GM23338 (cell line): Measurements from ENCODE around the gene PAEP. TPM values are rescaled to one million over a fixed set of nuclear protein-coding genes. Genes with fewer than 3 reads are reported as not detected.
"Not testable (repeated sequence)": the region's sequence is repeated elsewhere in the genome, so short reads cannot be mapped to it uniquely, and the experiment has no call there.

Experiments
- ATAC-seq: fragments of 200-7000 bp; cut with Tn5 transposase; 3 replicates; pipeline ENCODE4 v1.9.1; 2020
- DNase-seq: peaks from one replicate; pipeline ENCODE4 v3.0.0-alpha.2; 2015; ENCODE audit warnings: low spot score
- H2AFZ ChIP-seq: fragments of 200-600 bp; sonication (generic); 2 replicates; pipeline ENCODE4 v1.8.0; 2016; ENCODE audit warnings: antibody characterized with exemption, mild to moderate bottlenecking, moderate library complexity
- H3F3A ChIP-seq: fragments of 200-600 bp; sonication (generic); replicated peaks from 2 replicates; pipeline ENCODE4 v1.8.0; 2017; ENCODE audit warnings: antibody characterized with exemption, mixed run types, low read depth
- H3K27ac ChIP-seq: fragments of 200-600 bp; sonication (generic); 2 replicates; pipeline ENCODE4 v1.6.1; 2016; ENCODE audit warnings: low read depth
- H3K27me3 ChIP-seq: fragments of 200-600 bp; sonication (generic); 2 replicates; pipeline ENCODE4 v1.8.0; 2016; ENCODE audit warnings: mild to moderate bottlenecking, mixed run types, moderate library complexity; ENCODE audit not compliant: insufficient read depth
- H3K36me3 ChIP-seq: fragments of 200-600 bp; sonication (generic); 2 replicates; pipeline ENCODE4 v1.8.0; 2016; ENCODE audit warnings: mild to moderate bottlenecking; ENCODE audit not compliant: insufficient read depth
- H3K4me1 ChIP-seq: fragments of 200-600 bp; sonication (generic); 2 replicates; pipeline ENCODE4 v1.8.0; 2016; ENCODE audit warnings: mild to moderate bottlenecking, moderate library complexity; ENCODE audit not compliant: insufficient read depth
- H3K4me2 ChIP-seq: fragments of 200-600 bp; sonication (generic); 2 replicates; pipeline ENCODE4 v1.7.1; 2017; ENCODE audit warnings: mixed run types
- H3K4me3 ChIP-seq: fragments of 200-600 bp; sonication (generic); 2 replicates; pipeline ENCODE4 v1.6.1; 2016; ENCODE audit warnings: mixed run types
- H3K79me2 ChIP-seq: fragments of 200-600 bp; sonication (generic); replicated peaks from 2 replicates; pipeline ENCODE4 v1.8.0; 2017; ENCODE audit warnings: mild to moderate bottlenecking; ENCODE audit not compliant: insufficient read depth
- H3K9me2 ChIP-seq: fragments of 200-600 bp; sonication (generic); 2 replicates; pipeline ENCODE4 v1.8.0; 2017; ENCODE audit not compliant: insufficient read depth
- H4K20me1 ChIP-seq: fragments of 200-600 bp; sonication (generic); replicated peaks from 2 replicates; pipeline ENCODE4 v1.8.0; 2017; ENCODE audit warnings: mild to moderate bottlenecking; ENCODE audit not compliant: insufficient read depth
- H3K27ac Mint-ChIP-seq: 2 replicates; pipeline ENCODE4 v1.8.0; 2020; ENCODE audit warnings: inconsistent platforms, mild to moderate bottlenecking, moderate library complexity, mixed read lengths
- H3K27me3 Mint-ChIP-seq: 3 replicates; pipeline ENCODE4 v1.8.0; 2022; ENCODE audit warnings: low read depth, mild to moderate bottlenecking, moderate library complexity, mixed read lengths, inconsistent platforms; ENCODE audit not compliant: insufficient read depth, poor library complexity
- H3K36me3 Mint-ChIP-seq: 3 replicates; pipeline ENCODE4 v1.8.0; 2021; ENCODE audit warnings: low read depth, mild to moderate bottlenecking, inconsistent platforms, moderate library complexity, mixed read lengths
- H3K4me1 Mint-ChIP-seq: 3 replicates; pipeline ENCODE4 v1.8.0; 2020; ENCODE audit warnings: mild to moderate bottlenecking, inconsistent platforms, mixed read lengths
- H3K4me3 Mint-ChIP-seq: 3 replicates; pipeline ENCODE4 v1.8.0; 2021; ENCODE audit warnings: moderate library complexity, mild to moderate bottlenecking, inconsistent platforms, mixed read lengths
- H3K9me3 Mint-ChIP-seq: 3 replicates; pipeline ENCODE4 v1.8.0; 2020; ENCODE audit warnings: moderate library complexity, mild to moderate bottlenecking, inconsistent platforms, mixed read lengths
- ZNF462 ChIP-seq: fragments of 250-450 bp; sonication (Bioruptor Pico); IDR thresholded peaks from 2 replicates; pipeline ENCODE4 v1.5.0; 2020; ENCODE audit warnings: mild to moderate bottlenecking, moderate library complexity
- polyA plus RNA-seq: library from polyadenylated mRNA; unstranded; fragments of >200 nt; fragmentation: Nextera tagmentation; extraction: Ambion mirVana; gene quantifications from 2 replicates; pipeline ENCODE4 v1.2.1, GENCODE V29; 2016
- total RNA-seq: library from RNA; depleted of rRNA; stranded (reverse); fragments of >200 nt; shearing (Covaris generic); gene quantifications from 2 replicates; pipeline ENCODE4 v1.2.3, GENCODE V29; 2014

The PAEP gene
- total and polyA plus RNA-seq, 2 experiments from 2014 or later: not detected

GRCh38 chr9:135533674-135534073 lies 27.9 kb upstream of the PAEP start (continued):
- TF ChIP-seq ZNF462 (CRISPR knock-in tag): no peak

GRCh38 chr9:135534192-135534711 lies 27.3 kb upstream of the PAEP start:
- DNase-seq (peak; percentile 38), ATAC-seq (peak; percentile 93)
- not testable (repeated sequence) for H2AFZ ChIP-seq, H3K27me3 Mint-ChIP-seq, H3K36me3 Mint-ChIP-seq, H3K79me2 ChIP-seq, H3K9me2 ChIP-seq, H3K27ac ChIP-seq, H3K36me3 ChIP-seq, H3K4me1 Mint-ChIP-seq, H3K27me3 ChIP-seq, H3F3A ChIP-seq, H4K20me1 ChIP-seq, H3K27ac Mint-ChIP-seq, H3K4me3 Mint-ChIP-seq, H3K4me1 ChIP-seq, H3K4me2 ChIP-seq, H3K4me3 ChIP-seq, H3K9me3 Mint-ChIP-seq

DNA sequence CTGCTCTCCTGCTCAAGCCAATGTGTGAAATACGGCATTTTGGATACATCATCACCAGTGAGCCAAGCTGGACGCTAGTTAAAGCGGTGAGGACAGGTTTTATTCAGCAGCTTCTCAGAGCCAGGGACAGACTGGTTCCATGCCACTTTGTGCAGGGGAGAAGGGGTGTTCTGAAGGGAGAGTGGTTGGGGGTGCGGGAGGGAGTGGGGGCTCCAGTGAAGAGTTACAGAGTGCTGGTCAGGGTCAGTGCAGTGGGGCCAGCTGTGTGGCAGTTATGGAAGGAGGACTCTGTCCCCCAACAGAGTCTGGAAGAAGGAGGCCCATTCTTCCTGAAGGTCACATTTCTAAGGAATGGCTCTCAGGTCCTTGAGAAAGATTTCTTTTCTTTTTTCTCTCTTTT lies 26.7 kb upstream of the PAEP start:
- not testable (repeated sequence) for H3K27ac ChIP-seq, H2AFZ ChIP-seq, H3K27ac Mint-ChIP-seq, H3K4me2 ChIP-seq, H3K4me3 ChIP-seq, ATAC-seq, H3K36me3 Mint-ChIP-seq, H3K9me3 Mint-ChIP-seq, DNase-seq, H3K27me3 ChIP-seq, H3K4me1 ChIP-seq, H3K4me3 Mint-ChIP-seq, H3K79me2 ChIP-seq, H3K27me3 Mint-ChIP-seq, H3K4me1 Mint-ChIP-seq, H3K36me3 ChIP-seq, H3F3A ChIP-seq, H3K9me2 ChIP-seq, H4K20me1 ChIP-seq

DNA sequence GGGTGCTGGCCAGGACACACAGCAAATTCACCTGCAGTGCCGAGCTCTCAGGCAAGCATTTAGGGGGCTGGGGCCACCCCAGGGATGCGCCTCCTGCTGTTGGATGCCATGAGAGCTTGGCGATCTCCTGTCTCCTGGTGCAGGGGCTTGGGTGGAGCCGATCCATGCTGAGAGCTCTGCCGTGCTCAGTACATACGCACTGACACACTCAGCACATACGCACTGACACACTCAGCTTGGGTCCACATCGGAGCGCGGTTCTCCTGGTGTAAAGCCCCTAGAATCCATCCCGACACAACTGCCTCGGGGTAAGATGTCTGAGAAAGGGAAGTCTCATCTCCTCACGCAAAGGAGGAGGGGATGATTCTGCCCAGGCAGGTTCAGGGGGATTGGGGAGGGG lies 25.9 kb upstream of the PAEP start:
- not testable (repeated sequence) for H3K27me3 Mint-ChIP-seq, H3K4me1 ChIP-seq, H3K9me3 Mint-ChIP-seq, DNase-seq, H3K9me2 ChIP-seq, H2AFZ ChIP-seq, H3K36me3 ChIP-seq, H3F3A ChIP-seq, H3K27me3 ChIP-seq, H4K20me1 ChIP-seq, H3K27ac Mint-ChIP-seq, H3K79me2 ChIP-seq, H3K4me3 ChIP-seq, ATAC-seq, H3K27ac ChIP-seq, H3K36me3 Mint-ChIP-seq, H3K4me3 Mint-ChIP-seq, H3K4me2 ChIP-seq
- H3K4me1 Mint-ChIP-seq: peaks cover 11% of the 10 kb centered on the region; the same call in 2 of the 3 replicates
